ENCODE results near the gene MSI2. TPM values are rescaled to one million over a fixed set of nuclear protein-coding genes. Genes with fewer than 3 reads are reported as not detected.

MSI2 gene
- total RNA-seq, 2 experiments from 2014 or later, result 113 to 114 TPM

GRCh38 chr17:57531078-57531477 lies 274.8 kb downstream of the MSI2 start:
- Mint-ChIP-seq H3K36me3 (peaks cover 5% of the 10 kb centered on the region), H3K4me3 (no peak overlapping the region), H3K4me1 (peaks cover 25% of the 10 kb centered on the region), H3K27ac (no peak overlapping the region), H3K27me3 (no peaks in the 10 kb centered on the region), H3K9me3 (no peaks in the 10 kb centered on the region)
- DNase-seq, result no peak
- ATAC-seq (ENCODE audit: low read depth), result no peak
- POLR2A ChIA-PET, result no interaction called here

GRCh38 chr17:57531648-57532504 lies 275.6 kb downstream of the MSI2 start:
- Mint-ChIP-seq H3K36me3 (peaks cover 8% of the 10 kb centered on the region), H3K27ac (no peak overlapping the region), H3K4me1 (peaks cover 27% of the 10 kb centered on the region), H3K9me3 (no peaks in the 10 kb centered on the region), H3K27me3 (no peaks in the 10 kb centered on the region), H3K4me3 (no peak overlapping the region)
- DNase-seq, result no peak
- POLR2A ChIA-PET, result no interaction called here
- no peak for ATAC-seq (ENCODE audit: low read depth)

GRCh38 chr17:57532556-57532955 lies 276.2 kb downstream of the MSI2 start:
- H3K27me3 Mint-ChIP-seq, result no peaks in the 10 kb centered on the region
- no peak for ATAC-seq (ENCODE audit: low read depth)
- POLR2A ChIA-PET, result no interaction called here
- no peaks in the 10 kb centered on the region for H3K9me3 Mint-ChIP-seq
- H3K27ac Mint-ChIP-seq, result no peak overlapping the region
- no peak for DNase-seq
- peaks cover 8% of the 10 kb centered on the region for H3K36me3 Mint-ChIP-seq
- H3K4me3 Mint-ChIP-seq, result no peak overlapping the region
- H3K4me1 Mint-ChIP-seq, result peaks cover 30% of the 10 kb centered on the region

- Mint-ChIP-seq H3K36me3 (peaks cover 8% of the 10 kb centered on the region), H3K4me1 (peaks cover 34% of the 10 kb centered on the region), H3K4me3 (no peak overlapping the region), H3K27me3 (no peaks in the 10 kb centered on the region), H3K27ac (no peak overlapping the region), H3K9me3 (no peaks in the 10 kb centered on the region)
- ATAC-seq (ENCODE audit: low read depth), result no peak
- no peak for DNase-seq
- POLR2A ChIA-PET, result interaction anchor here (0.5 kb wide), 1 partner anchor 1932 kb away, joined by 5 read pairs; no protein-coding TSS in a partner anchor
These were observed 276.6 kb downstream of the MSI2 start for GRCh38 chr17:57532966-57533365.

GRCh38 chr17:57533684-57534305 lies 277.5 kb downstream of the MSI2 start:
- POLR2A ChIA-PET, result interaction anchor here (0.5 kb wide), 1 partner anchor 277 kb away, joined by 3 read pairs; no protein-coding TSS in a partner anchor
- DNase-seq (no peak), ATAC-seq (ENCODE audit: low read depth) (no peak)
- no peaks in the 10 kb centered on the region for H3K9me3 Mint-ChIP-seq
- H3K4me1 Mint-ChIP-seq, result peaks cover 37% of the 10 kb centered on the region
- H3K4me3 Mint-ChIP-seq, result no peak overlapping the region
- H3K27me3 Mint-ChIP-seq, result no peaks in the 10 kb centered on the region
- H3K36me3 Mint-ChIP-seq, result peaks cover 8% of the 10 kb centered on the region
- no peak overlapping the region for H3K27ac Mint-ChIP-seq

GRCh38 chr17:57534863-57535248 lies 278.5 kb downstream of the MSI2 start:
- no peaks in the 10 kb centered on the region for H3K27me3 Mint-ChIP-seq
- DNase-seq (no peak), ATAC-seq (ENCODE audit: low read depth) (no peak)
- POLR2A ChIA-PET, result no interaction called here
- H3K36me3 Mint-ChIP-seq, result peaks cover 5% of the 10 kb centered on the region
- H3K4me1 Mint-ChIP-seq, result peaks cover 36% of the 10 kb centered on the region
- H3K4me3 Mint-ChIP-seq, result no peak overlapping the region
- H3K27ac Mint-ChIP-seq, result no peak overlapping the region
- H3K9me3 Mint-ChIP-seq, result no peaks in the 10 kb centered on the region

GRCh38 chr17:57535249-57535966 lies 279.1 kb downstream of the MSI2 start:
- POLR2A ChIA-PET, result no interaction called here
- H3K27ac Mint-ChIP-seq, result no peak overlapping the region
- no peaks in the 10 kb centered on the region for H3K9me3 Mint-ChIP-seq
- no peak overlapping the region for H3K4me3 Mint-ChIP-seq
- peaks cover 31% of the 10 kb centered on the region for H3K4me1 Mint-ChIP-seq
- H3K36me3 Mint-ChIP-seq, result peaks cover 5% of the 10 kb centered on the region
- H3K27me3 Mint-ChIP-seq, result no peaks in the 10 kb centered on the region
- DNase-seq (no peak), ATAC-seq (ENCODE audit: low read depth) (no peak)

- POLR2A ChIA-PET, result no interaction called here
- H3K4me3 Mint-ChIP-seq, result no peak overlapping the region
- peaks cover 25% of the 10 kb centered on the region for H3K4me1 Mint-ChIP-seq
- H3K9me3 Mint-ChIP-seq, result no peaks in the 10 kb centered on the region
- no peaks in the 10 kb centered on the region for H3K27me3 Mint-ChIP-seq
- peaks cover 4% of the 10 kb centered on the region for H3K36me3 Mint-ChIP-seq
- no peak for DNase-seq
- no peak overlapping the region for H3K27ac Mint-ChIP-seq
- ATAC-seq (ENCODE audit: low read depth), result no peak
These were observed 280.0 kb downstream of the MSI2 start for GRCh38 chr17:57536289-57536688.

- DNase-seq, result no peak
- peak overlapping the region; percentile 74 for H3K4me3 Mint-ChIP-seq
- peaks cover 19% of the 10 kb centered on the region for H3K4me1 Mint-ChIP-seq
- no peaks in the 10 kb centered on the region for H3K27me3 Mint-ChIP-seq
- H3K36me3 Mint-ChIP-seq, result peaks cover 4% of the 10 kb centered on the region
- H3K27ac Mint-ChIP-seq, result peak overlapping the region; percentile 84
- H3K9me3 Mint-ChIP-seq, result no peaks in the 10 kb centered on the region
- POLR2A ChIA-PET, result no interaction called here
- no peak for ATAC-seq (ENCODE audit: low read depth)
These were observed 280.6 kb downstream of the MSI2 start for GRCh38 chr17:57536789-57537523.

- Mint-ChIP-seq H3K4me3 (peak overlapping the region; percentile 74), H3K27ac (peak overlapping the region; percentile 84), H3K9me3 (no peaks in the 10 kb centered on the region), H3K36me3 (peaks cover 4% of the 10 kb centered on the region), H3K4me1 (peaks cover 15% of the 10 kb centered on the region), H3K27me3 (no peaks in the 10 kb centered on the region)
- ATAC-seq (ENCODE audit: low read depth), result peak; percentile 67
- no peak for DNase-seq
- POLR2A ChIA-PET, result interaction anchor here (0.6 kb wide), 1 partner anchor 994 kb away, joined by 3 read pairs; no protein-coding TSS in a partner anchor
These were observed 281.4 kb downstream of the MSI2 start for GRCh38 chr17:57537524-57538410.

GRCh38 chr17:57538736-57539456 lies 282.6 kb downstream of the MSI2 start:
- peaks cover 4% of the 10 kb centered on the region for H3K36me3 Mint-ChIP-seq
- peaks cover 12% of the 10 kb centered on the region for H3K4me1 Mint-ChIP-seq
- H3K4me3 Mint-ChIP-seq, result no peak overlapping the region
- no peaks in the 10 kb centered on the region for H3K27me3 Mint-ChIP-seq
- POLR2A ChIA-PET, result no interaction called here
- no peak for ATAC-seq (ENCODE audit: low read depth)
- no peak for DNase-seq
- no peaks in the 10 kb centered on the region for H3K9me3 Mint-ChIP-seq
- no peak overlapping the region for H3K27ac Mint-ChIP-seq
